H1 (cell line): ENCODE results near the gene COX18. TPM values are rescaled to one million over a fixed set of nuclear protein-coding genes. Genes with fewer than 3 reads are reported as not detected.

Experiments
- CBX5 ChIP-seq: fragments of 300-800, 300-1000 bp; sonication (generic); IDR thresholded peaks from 2 replicates; pipeline ENCODE4 v1.7.1; 2016; ENCODE audit warnings: antibody characterized with exemption, low read length, low read depth
- CEBPB ChIP-seq: IDR thresholded peaks from 2 replicates; pipeline ENCODE4 v1.6.1; 2012; ENCODE audit warnings: low read depth, low read length
- EZH2 ChIP-seq: fragments of 200-600 bp; sonication (generic); IDR thresholded peaks from 2 replicates; pipeline ENCODE4 v1.7.1; 2012; ENCODE audit warnings: low read depth, mild to moderate bottlenecking, moderate library complexity, low read length, inconsistent platforms; ENCODE audit not compliant: severe bottlenecking
- FOSL1 ChIP-seq: IDR thresholded peaks from 2 replicates; pipeline ENCODE4 v1.6.1; 2011; ENCODE audit warnings: mild to moderate bottlenecking, low read depth, low read length, moderate library complexity; ENCODE audit not compliant: insufficient read depth
- SIX5 ChIP-seq: IDR thresholded peaks from 2 replicates; pipeline ENCODE4 v1.6.1; 2011; ENCODE audit warnings: mild to moderate bottlenecking, low read depth, low read length
- SP2 ChIP-seq: IDR thresholded peaks from 2 replicates; pipeline ENCODE4 v1.6.1; 2012; ENCODE audit warnings: mild to moderate bottlenecking, low read length, inconsistent platforms
- polyA plus RNA-seq, 7 experiments: library from polyadenylated mRNA; depleted of rRNA in 3 of 7; stranded (reverse) in 5 of 7; unstranded in 2 of 7; fragments of >200 nt in 5 of 7; fragments of 200-250 nt in 2 of 7; gene quantifications; 1 replicate in 5 of 7; 2 replicates in 1 of 7; 4 replicates in 1 of 7; pipeline versions ENCODE4 v1.2.1 to v1.2.3, GENCODE V29; 2011 to 2013; ENCODE audit warnings: missing spikeins in 2 of 7, mixed read lengths in 2 of 7
- total RNA-seq: library from RNA; stranded (reverse); fragmentation: NEBNext Ultra II Directional; extraction: Animal tissue kit (Norgen Biotek cat#: 25700); gene quantifications from 2 replicates; pipeline ENCODE4 v1.2.1, GENCODE V29; 2021
- TF ChIP-seq, protein P1 (sequence below): IDR thresholded peaks from 2 replicates; pipeline ENCODE4 v1.6.1; 2011; ENCODE audit warnings: low read depth, mild to moderate bottlenecking, low read length; ENCODE audit not compliant: insufficient read depth

The COX18 gene
- total and polyA plus RNA-seq, 2 of the 8 experiments (the other 6 are each of a cell fraction or from before 2014, with no cell fraction given), result 23.0 to 23.7 TPM

DNA sequence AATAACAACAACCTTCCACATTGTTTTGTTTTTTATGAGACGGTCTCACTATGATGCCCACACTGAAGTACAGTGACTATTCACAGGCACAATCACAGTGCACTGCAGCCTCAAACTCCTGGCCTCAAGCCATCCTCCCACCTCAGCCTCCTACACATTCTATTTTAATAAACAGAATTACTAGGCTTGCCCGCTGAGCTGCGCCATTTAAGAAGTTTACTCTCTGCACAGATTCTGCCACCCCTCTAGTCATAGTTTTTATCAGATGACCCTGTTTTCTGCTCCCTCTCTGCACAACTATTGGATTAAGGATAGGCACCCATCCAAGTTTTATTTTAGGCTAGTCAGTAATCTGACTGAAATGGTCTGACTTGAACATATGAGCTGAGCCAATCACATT lies 11.3 kb upstream of the COX18 start (continued):
- TF ChIP-seq EZH2 (no peak), CEBPB (no peak), FOSL1 (no peak), SP2 (no peak), SIX5 (no peak), CBX5 (no peak)
- TF ChIP-seq, protein P1, sequence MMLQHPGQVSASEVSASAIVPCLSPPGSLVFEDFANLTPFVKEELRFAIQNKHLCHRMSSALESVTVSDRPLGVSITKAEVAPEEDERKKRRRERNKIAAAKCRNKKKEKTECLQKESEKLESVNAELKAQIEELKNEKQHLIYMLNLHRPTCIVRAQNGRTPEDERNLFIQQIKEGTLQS, result no peak
- TF ChIP-seq, all 59 proteins: peak for 0
